IgD-negative memory B cell (primary cell): Measurements from ENCODE around the gene ZP1. TPM values are rescaled to one million over a fixed set of nuclear protein-coding genes. Genes with fewer than 3 reads are reported as not detected.
A peak's percentile ranks its signal among the peaks of the same experiment; 100 is the strongest.
"Not testable (repeated sequence)": the region's sequence is repeated elsewhere in the genome, so short reads cannot be mapped to it uniquely, and the experiment has no call there.

Source experiments
- H3K27ac Mint-ChIP-seq, 3 donors: one replicate each; pipeline ENCODE4 v1.8.0; 2020 to 2022; ENCODE audit warnings: mild to moderate bottlenecking in 3 of 3, mixed read lengths in 3 of 3, moderate library complexity in 1 of 3
- H3K27me3 Mint-ChIP-seq: one replicate; pipeline ENCODE4 v1.8.0; 2021; ENCODE audit warnings: mixed read lengths
- H3K36me3 Mint-ChIP-seq: one replicate; pipeline ENCODE4 v1.8.0; 2020; ENCODE audit warnings: mild to moderate bottlenecking, mixed read lengths
- H3K4me1 Mint-ChIP-seq, 3 donors: one replicate each; pipeline ENCODE4 v1.8.0; 2020 to 2022; ENCODE audit warnings: mixed read lengths in 3 of 3, mild to moderate bottlenecking in 1 of 3
- H3K4me3 Mint-ChIP-seq, 4 donors: one replicate each; pipeline ENCODE4 v1.8.0; 2020 to 2022; ENCODE audit warnings: mild to moderate bottlenecking in 4 of 4, mixed read lengths in 4 of 4, moderate library complexity in 3 of 4
- H3K9me3 Mint-ChIP-seq, 3 donors: one replicate each; pipeline ENCODE4 v1.8.0; 2020 to 2021; ENCODE audit warnings: mixed read lengths in 3 of 3, mild to moderate bottlenecking in 1 of 3
- polyA plus RNA-seq: library from polyadenylated mRNA; unstranded; fragments of 300-500 nt; fragmentation: Illumina TruSeq; gene quantifications from one replicate; pipeline ENCODE4 v1.2.3, GENCODE V29; 2021

Gene ZP1, protein sequence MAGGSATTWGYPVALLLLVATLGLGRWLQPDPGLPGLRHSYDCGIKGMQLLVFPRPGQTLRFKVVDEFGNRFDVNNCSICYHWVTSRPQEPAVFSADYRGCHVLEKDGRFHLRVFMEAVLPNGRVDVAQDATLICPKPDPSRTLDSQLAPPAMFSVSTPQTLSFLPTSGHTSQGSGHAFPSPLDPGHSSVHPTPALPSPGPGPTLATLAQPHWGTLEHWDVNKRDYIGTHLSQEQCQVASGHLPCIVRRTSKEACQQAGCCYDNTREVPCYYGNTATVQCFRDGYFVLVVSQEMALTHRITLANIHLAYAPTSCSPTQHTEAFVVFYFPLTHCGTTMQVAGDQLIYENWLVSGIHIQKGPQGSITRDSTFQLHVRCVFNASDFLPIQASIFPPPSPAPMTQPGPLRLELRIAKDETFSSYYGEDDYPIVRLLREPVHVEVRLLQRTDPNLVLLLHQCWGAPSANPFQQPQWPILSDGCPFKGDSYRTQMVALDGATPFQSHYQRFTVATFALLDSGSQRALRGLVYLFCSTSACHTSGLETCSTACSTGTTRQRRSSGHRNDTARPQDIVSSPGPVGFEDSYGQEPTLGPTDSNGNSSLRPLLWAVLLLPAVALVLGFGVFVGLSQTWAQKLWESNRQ
- polyA plus RNA-seq: not detected

DNA sequence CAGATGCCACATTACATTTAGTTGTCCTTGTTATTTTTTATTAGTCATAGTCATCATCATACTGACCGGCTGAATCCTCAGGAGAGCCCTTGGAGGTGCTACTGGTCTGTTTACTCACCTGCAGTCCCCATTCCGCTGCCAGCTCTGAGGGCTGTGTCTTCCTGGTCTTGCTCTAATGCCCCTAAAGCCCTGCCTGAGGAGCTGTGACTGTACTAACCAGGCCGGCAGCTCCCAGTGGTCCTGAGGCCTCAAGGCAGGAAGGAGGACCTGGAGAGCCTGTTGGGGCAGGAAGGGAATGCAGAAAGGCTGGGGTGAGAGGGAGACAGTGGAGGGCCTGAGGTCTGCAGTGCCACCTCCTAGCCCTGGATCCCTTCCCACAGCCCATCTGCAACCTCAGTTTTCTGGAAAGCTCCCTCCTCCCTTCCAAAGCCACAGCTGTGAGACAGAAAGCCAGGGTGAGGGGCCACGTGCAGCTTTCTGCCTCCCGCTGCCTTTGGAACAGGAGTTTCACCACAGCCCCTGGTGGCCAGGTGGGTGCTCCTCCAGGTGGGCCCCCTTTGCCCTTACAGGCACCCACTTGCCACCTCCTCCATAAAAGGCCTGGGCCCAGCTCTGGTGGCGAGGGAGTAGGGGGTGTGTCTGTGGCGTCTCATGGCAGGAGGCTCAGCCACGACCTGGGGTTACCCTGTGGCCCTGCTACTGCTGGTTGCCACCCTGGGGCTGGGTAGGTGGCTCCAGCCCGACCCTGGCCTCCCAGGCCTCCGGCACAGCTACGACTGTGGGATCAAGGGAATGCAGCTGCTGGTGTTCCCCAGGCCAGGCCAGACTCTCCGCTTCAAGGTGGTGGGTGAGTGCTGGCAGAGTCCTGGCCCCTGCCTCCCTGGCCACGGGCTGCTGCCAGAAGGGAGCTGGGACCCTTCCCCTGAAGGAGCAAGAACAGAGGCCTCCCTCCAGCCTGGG is at the start of gene ZP1:
TSS of gene ZP1 (plus strand) at position 632 of the 960 bp plus-strand sequence. CDS start at position 652, 20 bp downstream.
- Mint-ChIP-seq H3K27me3 (peaks cover 2% of the 10 kb centered on the region), H3K4me3 (no peak within 1 kb of the TSS), H3K27ac (peak within 1 kb of the TSS in 1 of 3 donors; percentile 60), H3K9me3 (no peaks in the 10 kb centered on the region), H3K36me3 (peaks cover 3% of the 10 kb centered on the region), H3K4me1 (no peaks in the 10 kb centered on the region)

DNA sequence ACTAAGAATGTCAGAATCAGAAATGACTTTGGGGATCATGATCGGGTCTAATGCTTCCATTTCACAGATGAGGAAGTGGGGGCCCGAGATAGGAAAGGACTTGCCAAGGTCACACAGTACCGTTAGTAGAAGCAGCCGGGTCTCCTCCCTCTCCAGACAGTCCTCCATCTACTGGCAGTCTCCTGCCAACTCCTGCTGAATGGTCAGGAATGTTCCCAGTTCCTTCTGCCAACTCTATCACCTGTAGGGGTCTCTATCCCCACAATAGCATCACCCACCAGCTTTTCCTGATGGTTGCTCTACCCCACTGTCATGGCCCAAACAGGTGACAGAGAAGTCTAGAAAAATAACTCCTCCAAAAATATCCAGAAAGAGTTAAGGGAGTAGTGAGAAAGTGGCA is 49.3 kb upstream of the ZP1 start:
- Mint-ChIP-seq H3K36me3 (peaks cover 1% of the 10 kb centered on the region), H3K4me1 (no peaks in the 10 kb centered on the region), H3K4me3 (no peak overlapping the region), H3K27ac (no peak overlapping the region), H3K27me3 (peaks cover 11% of the 10 kb centered on the region), H3K9me3 (peaks cover 4 to 9% (median 9%) of the 10 kb centered on the region in 3 donors)

DNA sequence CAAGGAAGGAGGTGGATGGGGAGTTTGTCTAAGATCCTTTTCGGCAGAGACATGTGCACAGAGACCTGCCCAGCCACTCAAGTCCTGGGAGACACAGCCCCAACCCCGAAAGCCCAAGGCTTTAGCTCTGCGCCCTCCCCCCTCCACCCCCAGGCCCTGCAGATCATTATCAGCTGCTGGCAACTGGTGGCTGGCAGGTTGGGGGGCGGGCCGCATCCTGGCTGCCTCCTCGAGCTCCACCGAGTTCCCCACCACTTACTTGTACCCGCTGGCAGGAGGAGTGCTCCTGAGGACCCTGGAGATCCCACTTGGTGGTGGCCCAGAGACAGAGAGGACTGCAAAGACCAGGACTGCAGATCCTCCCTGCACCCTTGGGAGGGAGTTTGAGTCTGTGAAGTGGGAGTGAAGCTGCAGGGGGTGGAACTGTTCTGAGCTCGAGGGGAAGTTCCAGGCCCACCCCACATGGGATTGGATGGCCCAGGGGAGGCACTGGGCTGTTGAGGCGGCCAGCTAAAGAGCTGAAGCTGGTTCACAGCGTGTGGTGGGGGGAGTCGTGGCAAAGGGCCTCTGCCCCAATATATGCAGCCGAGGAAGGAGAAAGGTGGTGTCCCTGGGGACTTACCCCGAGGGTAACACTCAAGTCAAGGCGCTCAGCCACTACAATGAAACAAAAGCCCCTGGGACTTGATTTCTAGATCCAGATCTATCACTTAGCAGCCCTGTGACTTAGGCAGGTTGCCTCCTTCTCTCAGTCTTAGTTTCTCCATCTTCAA is 45.3 kb upstream of the ZP1 start:
- peaks cover 9% of the 10 kb centered on the region for H3K27me3 Mint-ChIP-seq
- H3K4me3 Mint-ChIP-seq: no peak overlapping the region
- no peaks in the 10 kb centered on the region for H3K4me1 Mint-ChIP-seq
- peaks cover 2 to 6% (median 4%) of the 10 kb centered on the region in 3 donors for H3K9me3 Mint-ChIP-seq
- H3K27ac Mint-ChIP-seq: no peak overlapping the region
- H3K36me3 Mint-ChIP-seq: peaks cover 3% of the 10 kb centered on the region

DNA sequence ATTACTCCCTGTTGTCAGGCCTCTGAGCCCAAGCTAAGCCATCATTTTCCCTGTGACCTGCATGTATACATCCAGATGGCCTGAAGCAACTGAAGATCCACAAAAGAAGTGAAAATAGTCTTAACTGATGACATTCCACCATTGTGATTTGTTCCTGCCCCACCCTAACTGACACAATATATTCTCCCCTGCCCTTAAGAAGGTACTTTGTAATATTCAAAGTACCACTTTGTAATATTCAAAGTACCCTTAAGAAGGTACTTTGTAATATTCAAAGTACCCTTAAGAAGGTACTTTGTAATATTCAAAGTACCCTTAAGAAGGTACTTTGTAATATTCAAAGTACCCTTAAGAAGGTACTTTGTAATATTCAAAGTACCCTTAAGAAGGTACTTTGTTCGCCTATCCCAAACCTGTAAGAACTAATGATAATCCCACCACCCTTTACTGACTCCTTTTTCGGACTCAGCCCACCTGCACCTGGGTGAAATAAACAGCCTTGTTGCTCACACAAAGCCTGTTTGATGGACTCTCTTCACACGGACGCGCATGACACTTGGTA is 43.5 kb upstream of the ZP1 start:
- H3K4me1 Mint-ChIP-seq, H3K9me3 Mint-ChIP-seq, H3K27ac Mint-ChIP-seq, H3K36me3 Mint-ChIP-seq, H3K27me3 Mint-ChIP-seq, H3K4me3 Mint-ChIP-seq: not testable (repeated sequence)

DNA sequence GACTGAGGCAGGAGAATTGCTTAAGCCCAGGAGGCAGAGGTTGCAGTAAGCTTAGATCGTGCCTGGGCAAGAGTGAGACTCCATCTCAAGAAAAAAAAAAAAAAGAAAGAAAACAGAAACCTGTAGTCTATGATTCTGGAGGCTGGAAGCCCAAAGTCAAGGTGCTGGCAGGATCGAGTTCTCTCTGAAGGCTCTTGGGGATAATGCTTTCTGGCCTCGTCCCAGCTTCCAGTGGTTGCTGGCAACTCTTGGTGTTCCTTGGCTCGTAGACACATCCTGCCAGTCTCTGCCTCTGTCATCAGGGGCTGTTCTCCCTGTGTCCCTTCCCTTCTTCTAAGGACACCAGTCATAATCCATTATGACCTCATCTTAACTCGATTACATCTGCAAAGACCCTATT is 42.2 kb upstream of the ZP1 start:
- no peaks in the 10 kb centered on the region for H3K4me1 Mint-ChIP-seq
- peaks cover 2% of the 10 kb centered on the region for H3K36me3 Mint-ChIP-seq
- no peak overlapping the region for H3K4me3 Mint-ChIP-seq
- H3K27me3 Mint-ChIP-seq: peaks cover 7% of the 10 kb centered on the region
- H3K9me3 Mint-ChIP-seq: no peaks in the 10 kb centered on the region
- H3K27ac Mint-ChIP-seq: no peak overlapping the region

DNA sequence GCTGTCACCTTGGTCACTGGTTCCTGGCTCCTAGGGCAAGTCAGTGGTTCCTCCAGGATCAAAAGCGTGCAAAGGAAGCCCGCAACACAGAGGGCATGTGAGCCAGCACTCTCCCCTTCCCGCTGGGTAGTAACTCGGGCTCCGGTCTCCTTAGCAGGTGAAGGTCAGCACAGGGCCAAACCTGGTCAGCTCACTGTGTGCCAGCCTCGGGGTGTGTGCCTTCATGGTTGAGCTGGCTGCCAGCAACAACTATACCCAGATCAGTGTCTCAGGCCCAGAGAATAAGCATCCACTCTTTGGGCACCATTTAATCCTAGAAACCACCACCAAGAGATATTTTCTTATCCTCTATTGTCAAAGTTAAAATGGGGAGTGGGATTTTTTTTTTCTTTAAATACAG is 41.6 kb upstream of the ZP1 start:
- H3K27me3 Mint-ChIP-seq: peaks cover 7% of the 10 kb centered on the region
- H3K36me3 Mint-ChIP-seq: peaks cover 2% of the 10 kb centered on the region
- no peak overlapping the region for H3K4me3 Mint-ChIP-seq
- H3K9me3 Mint-ChIP-seq: no peaks in the 10 kb centered on the region
- no peak overlapping the region for H3K27ac Mint-ChIP-seq
- H3K4me1 Mint-ChIP-seq: no peaks in the 10 kb centered on the region

DNA sequence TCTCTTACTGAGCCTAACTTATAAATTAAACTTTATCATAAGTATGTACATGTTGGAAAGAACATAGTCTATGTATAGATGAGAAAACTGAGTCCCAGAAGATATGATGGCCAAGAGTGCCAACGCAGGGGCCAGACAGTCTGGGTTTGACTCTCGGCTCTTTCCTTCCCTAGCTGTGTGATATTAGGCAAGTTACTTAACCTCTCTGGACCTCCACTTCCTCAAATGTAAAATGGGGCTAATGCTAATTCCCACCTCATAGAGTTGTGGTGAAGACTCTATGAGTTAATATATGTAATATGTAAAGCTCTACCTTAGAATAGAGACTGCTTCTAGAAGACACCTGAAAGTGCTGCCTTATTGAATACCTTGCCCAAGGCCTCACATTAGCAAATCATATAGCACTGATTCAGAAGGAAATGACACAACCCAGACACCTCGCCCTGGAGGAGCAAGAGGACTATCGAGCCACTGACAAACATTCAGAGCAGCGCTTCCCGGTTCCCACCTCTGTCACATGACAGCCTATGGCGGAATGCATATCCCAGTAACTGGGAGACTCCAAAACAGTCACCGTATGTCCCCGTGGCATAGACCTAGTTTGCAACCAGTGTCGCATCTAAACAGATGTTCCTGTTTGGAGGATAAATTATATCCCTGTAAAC is 36.7 kb upstream of the ZP1 start:
- Mint-ChIP-seq H3K4me3 (peak overlapping the region in 2 of 4 donors; percentile 63 to 88), H3K4me1 (no peaks in the 10 kb centered on the region), H3K36me3 (peaks cover 2% of the 10 kb centered on the region), H3K27ac (peak overlapping the region in 1 of 3 donors; percentile 4), H3K27me3 (peaks cover 3% of the 10 kb centered on the region), H3K9me3 (no peaks in the 10 kb centered on the region)

DNA sequence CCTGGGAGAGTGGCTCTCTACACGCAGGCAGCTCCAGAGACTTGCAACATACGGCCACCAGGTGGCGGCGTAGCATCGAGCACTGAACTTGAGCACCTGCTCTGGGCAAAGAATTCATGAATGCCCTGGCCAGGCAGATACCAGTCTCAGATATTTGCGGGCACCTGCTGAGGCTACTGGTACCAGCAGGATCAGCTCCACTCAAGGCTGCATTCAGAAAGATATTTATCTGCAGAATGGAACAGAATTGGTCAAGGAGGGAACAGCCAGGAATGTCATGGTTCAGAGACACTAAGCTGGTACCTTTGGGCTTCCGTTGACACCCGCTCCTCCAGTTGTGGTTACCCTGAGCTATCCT is 36.2 kb upstream of the ZP1 start:
- H3K27ac Mint-ChIP-seq: no peak overlapping the region
- no peaks in the 10 kb centered on the region for H3K9me3 Mint-ChIP-seq
- H3K36me3 Mint-ChIP-seq: no peaks in the 10 kb centered on the region
- H3K27me3 Mint-ChIP-seq: peaks cover 3% of the 10 kb centered on the region
- H3K4me3 Mint-ChIP-seq: peak overlapping the region in 2 of 4 donors; percentile 63 to 88
- H3K4me1 Mint-ChIP-seq: no peaks in the 10 kb centered on the region

DNA sequence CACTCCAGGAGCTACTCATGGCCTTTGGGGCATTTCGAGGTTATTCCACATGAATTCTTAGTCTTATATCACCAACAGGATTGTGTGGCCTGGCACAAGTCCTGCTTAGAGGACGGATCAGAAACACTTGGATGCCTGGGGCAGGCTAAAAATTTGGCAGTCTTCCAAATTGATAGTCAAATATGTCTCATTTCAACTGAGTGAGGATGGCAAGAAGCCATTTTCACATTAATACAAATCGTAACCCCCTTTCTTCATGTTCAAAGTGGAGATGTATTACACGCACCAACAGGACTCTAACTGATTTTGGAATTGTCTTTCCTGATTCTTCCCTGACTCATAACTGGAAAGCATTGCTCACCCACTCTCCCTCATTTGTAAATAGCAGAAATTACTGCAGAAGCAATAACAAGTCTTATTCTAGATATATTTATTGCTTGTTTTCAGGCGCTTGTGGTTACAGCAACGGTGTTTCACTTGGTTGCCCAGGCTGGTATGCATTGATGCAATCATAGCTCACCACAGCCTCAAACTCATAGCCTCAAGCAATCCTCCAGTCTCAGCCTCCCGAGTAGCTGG is 35.8 kb upstream of the ZP1 start:
- no peak overlapping the region for H3K4me3 Mint-ChIP-seq
- H3K27ac Mint-ChIP-seq: no peak overlapping the region
- no peaks in the 10 kb centered on the region for H3K4me1 Mint-ChIP-seq
- H3K36me3 Mint-ChIP-seq: no peaks in the 10 kb centered on the region
- H3K9me3 Mint-ChIP-seq: no peaks in the 10 kb centered on the region
- peaks cover 3% of the 10 kb centered on the region for H3K27me3 Mint-ChIP-seq

DNA sequence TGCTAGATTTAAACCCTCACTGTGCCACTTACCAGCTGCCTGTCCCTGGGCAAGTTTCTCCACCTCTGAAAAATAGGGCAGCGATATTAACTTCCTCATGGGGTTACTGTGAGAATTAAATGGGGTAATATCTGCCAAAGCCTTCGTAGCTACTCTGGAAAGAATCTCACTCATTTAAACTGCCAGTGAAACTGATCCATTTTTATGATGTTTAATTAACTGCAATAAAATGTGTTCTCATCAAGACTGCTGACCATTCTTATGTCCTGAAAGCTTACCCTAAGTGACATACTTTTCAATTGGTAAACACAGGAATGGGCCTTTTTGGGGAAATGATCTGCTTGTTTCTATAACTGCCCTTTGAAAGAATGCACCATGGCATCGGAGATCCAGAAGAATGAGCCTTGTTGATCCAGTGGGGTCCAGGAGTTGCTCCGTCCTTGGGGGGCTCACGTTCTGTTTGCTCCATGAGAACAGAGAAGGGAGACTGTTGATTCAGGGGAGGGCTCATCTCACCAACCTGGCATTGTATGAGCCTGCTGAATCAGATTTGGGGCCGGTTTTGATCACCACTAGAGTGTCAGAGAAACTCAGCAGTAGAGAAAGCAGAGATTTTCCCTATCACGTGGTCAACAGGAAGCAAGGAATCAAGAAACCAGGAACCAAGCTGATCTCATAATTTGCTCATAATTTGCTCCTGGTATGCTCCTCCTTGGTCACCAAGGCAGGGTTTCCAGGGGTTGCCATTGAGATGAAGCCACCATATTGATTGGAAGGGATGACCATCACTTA is 32.4 kb upstream of the ZP1 start:
- Mint-ChIP-seq H3K36me3 (no peaks in the 10 kb centered on the region), H3K4me1 (no peaks in the 10 kb centered on the region), H3K4me3 (peak overlapping the region in 1 of 4 donors; percentile 14), H3K9me3 (no peaks in the 10 kb centered on the region), H3K27ac (no peak overlapping the region), H3K27me3 (peaks cover 2% of the 10 kb centered on the region)

DNA sequence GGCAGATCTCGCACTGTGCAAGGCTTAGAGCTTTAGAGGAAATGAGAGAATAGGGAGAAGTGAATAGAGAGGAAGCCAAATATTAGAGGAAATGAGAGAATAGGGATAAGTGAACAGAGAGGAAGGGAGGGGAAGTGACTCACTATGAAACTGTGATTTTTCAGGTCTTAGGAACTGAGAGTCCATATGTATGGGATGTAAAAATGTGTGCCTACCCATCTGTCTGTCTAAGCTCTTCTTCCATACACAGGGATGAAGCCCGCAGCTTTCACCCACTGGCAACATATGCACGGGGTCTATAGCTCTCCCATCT is 31.9 kb upstream of the ZP1 start:
- Mint-ChIP-seq H3K27me3 (peaks cover 2% of the 10 kb centered on the region), H3K4me3 (peak overlapping the region in 1 of 4 donors; percentile 14), H3K9me3 (no peaks in the 10 kb centered on the region), H3K27ac (no peak overlapping the region), H3K36me3 (no peaks in the 10 kb centered on the region), H3K4me1 (no peaks in the 10 kb centered on the region)

DNA sequence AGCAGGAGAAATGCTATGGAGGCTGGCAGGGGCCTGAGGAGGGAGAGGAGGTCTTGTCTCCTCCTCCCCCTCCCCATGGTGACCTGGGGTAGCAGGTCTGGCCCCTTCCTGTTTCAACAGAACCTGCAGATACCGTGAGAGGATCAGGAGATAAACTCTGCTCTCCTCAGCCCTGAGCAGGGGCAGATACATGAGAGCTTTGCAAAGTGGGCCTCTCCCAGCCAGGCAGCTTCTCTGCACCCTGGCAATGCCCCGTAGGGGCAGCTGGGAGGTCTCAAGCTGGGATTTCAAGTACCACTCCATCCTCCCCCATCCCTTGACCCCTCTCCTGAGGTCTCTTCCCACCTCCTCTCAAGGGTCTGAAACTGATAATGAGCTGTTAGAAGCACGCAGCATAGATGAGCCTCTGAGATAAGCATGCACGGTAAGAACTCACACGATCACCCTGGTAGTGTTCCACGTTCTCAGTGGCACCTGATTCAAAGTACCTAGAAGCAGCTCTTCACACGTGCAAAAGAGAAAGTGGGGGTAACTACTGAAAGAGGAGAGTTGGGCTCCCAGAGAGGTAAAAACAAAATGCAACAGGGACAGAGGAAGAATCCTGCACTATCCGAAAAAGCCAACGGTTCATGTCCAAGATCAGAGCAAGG is 30.4 kb upstream of the ZP1 start:
- H3K4me3 Mint-ChIP-seq: peak overlapping the region in 2 of 4 donors; percentile 20 to 24
- peaks cover 3 to 7% (median 5%) of the 10 kb centered on the region in 3 donors for H3K4me1 Mint-ChIP-seq
- peaks cover 2% of the 10 kb centered on the region for H3K27me3 Mint-ChIP-seq
- no peaks in the 10 kb centered on the region for H3K9me3 Mint-ChIP-seq
- H3K36me3 Mint-ChIP-seq: no peaks in the 10 kb centered on the region
- H3K27ac Mint-ChIP-seq: peak overlapping the region in 1 of 3 donors; percentile 81

DNA sequence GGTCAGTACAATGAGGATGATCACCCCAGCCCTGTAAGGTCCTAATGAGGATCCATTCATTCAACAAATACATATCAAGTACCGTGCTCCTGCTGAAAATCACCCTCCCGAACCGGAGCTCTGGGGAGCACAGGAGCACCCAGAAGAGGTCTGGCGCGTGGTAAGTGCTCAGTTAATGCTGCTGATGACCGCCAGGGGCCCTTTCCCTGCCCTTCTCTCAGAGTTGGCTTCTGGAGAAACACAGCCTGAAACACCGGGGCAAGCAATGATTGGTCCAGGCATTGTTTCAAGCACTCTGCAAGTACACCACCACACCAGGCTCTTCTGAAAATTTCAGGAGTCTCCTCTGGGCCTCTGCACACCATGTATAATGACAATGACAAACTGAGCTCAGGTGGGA is 29.2 kb upstream of the ZP1 start:
- H3K4me3 Mint-ChIP-seq: no peak overlapping the region
- peaks cover 8 to 11% (median 10%) of the 10 kb centered on the region in 3 donors for H3K4me1 Mint-ChIP-seq
- no peaks in the 10 kb centered on the region for H3K9me3 Mint-ChIP-seq
- H3K36me3 Mint-ChIP-seq: no peaks in the 10 kb centered on the region
- H3K27ac Mint-ChIP-seq: peak overlapping the region in 1 of 3 donors; percentile 81
- H3K27me3 Mint-ChIP-seq: no peaks in the 10 kb centered on the region
